Measurements from ENCODE around the gene EPHA2.

EPHA2 gene

GRCh38 chr1:16099412-16099811 is 56.5 kb downstream of the EPHA2 start:
- no peak overlapping the region for H2AFZ ChIP-seq (ENCODE audit: low read depth, low read length)
- H3K79me2 ChIP-seq (ENCODE audit: insufficient read depth, low read length) = no peaks in the 10 kb centered on the region
- no peaks in the 10 kb centered on the region for H3K4me1 ChIP-seq (ENCODE audit: insufficient read depth, low read length)
- no peak overlapping the region for H3K4me3 ChIP-seq (ENCODE audit: low read depth in 1 of 2, low read length in 2 of 2)
- no peak overlapping the region for H3K9ac ChIP-seq (ENCODE audit: low read depth, low read length)
- no peaks in the 10 kb centered on the region; the same call in 1 of the 2 replicates for H4K20me1 ChIP-seq (ENCODE audit: insufficient read depth, low read length)
- no peaks in the 10 kb centered on the region for H3K27me3 ChIP-seq (ENCODE audit: insufficient read depth, low read length, poor library complexity)
- no peak for DNase-seq
- no peak for ATAC-seq (ENCODE audit: insufficient read depth, low read depth)
- no peak overlapping the region for H3K4me2 ChIP-seq (ENCODE audit: insufficient read depth, low read length)
- H3K9me3 ChIP-seq (ENCODE audit: insufficient read depth, low read length, severe bottlenecking) = no peaks in the 10 kb centered on the region
- no peaks in the 10 kb centered on the region for H3K36me3 ChIP-seq (ENCODE audit: insufficient read depth, low read length)
- TF ChIP-seq EZH2 (IDR thresholded peaks at IDR 0.05; ENCODE audit: borderline replicate concordance, low read depth, low read length, severe bottlenecking) (no peak), CTCF (IDR thresholded peaks at IDR 0.05; ENCODE audit: borderline replicate concordance, extremely low read depth, low read length, poor library complexity, severe bottlenecking) (no peak)
- H3K27ac ChIP-seq (ENCODE audit: low read length) = no peak overlapping the region

GRCh38 chr1:16095447-16095846 is 60.4 kb downstream of the EPHA2 start:
- Histone ChIP-seq H3K4me1 (ENCODE audit: insufficient read depth, low read length) (no peaks in the 10 kb centered on the region), H3K27ac (ENCODE audit: low read length) (no peak overlapping the region), H3K9ac (ENCODE audit: low read depth, low read length) (no peak overlapping the region), H3K27me3 (ENCODE audit: insufficient read depth, low read length, poor library complexity) (no peaks in the 10 kb centered on the region), H2AFZ (ENCODE audit: low read depth, low read length) (no peak overlapping the region), H3K4me3 (ENCODE audit: low read depth in 1 of 2, low read length in 2 of 2) (no peak overlapping the region), H4K20me1 (ENCODE audit: insufficient read depth, low read length) (peaks cover 8% of the 10 kb centered on the region; the same call in 1 of the 2 replicates), H3K79me2 (ENCODE audit: insufficient read depth, low read length) (no peaks in the 10 kb centered on the region), H3K4me2 (ENCODE audit: insufficient read depth, low read length) (no peak overlapping the region), H3K9me3 (ENCODE audit: insufficient read depth, low read length, severe bottlenecking) (no peaks in the 10 kb centered on the region), H3K36me3 (ENCODE audit: insufficient read depth, low read length) (no peaks in the 10 kb centered on the region)
- DNase-seq = no peak
- no peak for ATAC-seq (ENCODE audit: insufficient read depth, low read depth)
- TF ChIP-seq CTCF (IDR thresholded peaks at IDR 0.05; ENCODE audit: borderline replicate concordance, extremely low read depth, low read length, poor library complexity, severe bottlenecking) (no peak), EZH2 (IDR thresholded peaks at IDR 0.05; ENCODE audit: borderline replicate concordance, low read depth, low read length, severe bottlenecking) (no peak)

- DNase-seq (no peak), ATAC-seq (ENCODE audit: insufficient read depth, low read depth) (no peak)
- peaks cover 8% of the 10 kb centered on the region; the same call in 1 of the 2 replicates for H4K20me1 ChIP-seq (ENCODE audit: insufficient read depth, low read length)
- H3K27ac ChIP-seq (ENCODE audit: low read length) = no peak overlapping the region
- H3K4me2 ChIP-seq (ENCODE audit: insufficient read depth, low read length) = no peak overlapping the region
- no peak overlapping the region for H3K4me3 ChIP-seq (ENCODE audit: low read depth in 1 of 2, low read length in 2 of 2)
- H3K9ac ChIP-seq (ENCODE audit: low read depth, low read length) = no peak overlapping the region
- H3K4me1 ChIP-seq (ENCODE audit: insufficient read depth, low read length) = no peaks in the 10 kb centered on the region
- H3K36me3 ChIP-seq (ENCODE audit: insufficient read depth, low read length) = no peaks in the 10 kb centered on the region
- H3K79me2 ChIP-seq (ENCODE audit: insufficient read depth, low read length) = no peaks in the 10 kb centered on the region
- H2AFZ ChIP-seq (ENCODE audit: low read depth, low read length) = no peak overlapping the region
- no peaks in the 10 kb centered on the region for H3K27me3 ChIP-seq (ENCODE audit: insufficient read depth, low read length, poor library complexity)
- H3K9me3 ChIP-seq (ENCODE audit: insufficient read depth, low read length, severe bottlenecking) = no peaks in the 10 kb centered on the region
- TF ChIP-seq CTCF (IDR thresholded peaks at IDR 0.05; ENCODE audit: borderline replicate concordance, extremely low read depth, low read length, poor library complexity, severe bottlenecking) = no peak
- TF ChIP-seq EZH2 (IDR thresholded peaks at IDR 0.05; ENCODE audit: borderline replicate concordance, low read depth, low read length, severe bottlenecking) = no peak
Observed at GRCh38 chr1:16094453-16095158, 61.3 kb downstream of the EPHA2 start.

Data from DND-41 (cell line).